NCI-H524 treated with DMSO at 0.1 percent for 48 hours (cell line): ENCODE results near the gene SND1.
A peak's percentile ranks its signal among the peaks of the same experiment; 100 is the strongest.

Source experiments
- DNase-seq: peaks from one replicate; lab custom pipeline; 2025; lab: John Stamatoyannopoulos, UW

The SND1 gene

DNA sequence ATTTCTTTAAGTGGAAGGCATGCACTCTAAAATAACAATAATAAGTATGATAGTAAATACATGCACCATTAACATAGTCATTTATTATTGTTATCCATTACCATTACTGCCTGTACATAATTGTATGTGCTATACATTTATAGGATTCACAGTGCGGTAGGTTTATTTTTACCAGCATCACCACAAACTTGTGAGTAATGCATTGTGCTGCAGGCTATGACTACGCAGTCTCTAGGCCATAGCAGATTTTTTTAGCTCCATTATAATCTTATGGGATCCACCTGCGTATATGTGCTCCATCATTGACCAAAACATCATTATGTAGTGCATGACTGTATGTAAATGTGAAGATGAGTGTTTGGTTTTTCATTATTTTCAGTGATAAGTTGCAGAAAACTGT, 219.2 kb downstream of the SND1 start:
- no peak for DNase-seq

- DNase-seq: no peak
Observed at GRCh38 chr7:127872122-127872521, 220.1 kb downstream of the SND1 start.

DNA sequence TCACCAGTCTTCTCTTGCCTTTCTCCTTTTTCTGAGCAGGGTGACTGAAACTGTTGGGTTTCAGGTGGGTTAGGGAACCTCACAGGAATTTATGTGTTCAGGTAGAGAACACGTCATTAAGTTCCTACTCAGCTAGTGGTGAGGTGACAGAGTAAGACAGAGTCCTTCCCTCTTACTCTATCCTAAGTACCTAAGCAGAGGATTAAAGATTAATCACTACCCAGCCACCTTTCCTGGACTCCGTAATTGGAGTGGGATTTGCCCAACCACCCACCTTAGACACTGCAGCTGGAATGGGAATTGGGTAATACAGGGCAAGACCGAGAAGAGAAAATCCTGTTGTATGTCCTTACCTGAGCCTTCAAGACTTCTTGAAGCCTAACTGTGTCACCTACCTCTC, 221.2 kb downstream of the SND1 start:
- peak; percentile 65 for DNase-seq

- peak; percentile 53 for DNase-seq
Observed at GRCh38 chr7:127873715-127874636, 222.0 kb downstream of the SND1 start.

DNA sequence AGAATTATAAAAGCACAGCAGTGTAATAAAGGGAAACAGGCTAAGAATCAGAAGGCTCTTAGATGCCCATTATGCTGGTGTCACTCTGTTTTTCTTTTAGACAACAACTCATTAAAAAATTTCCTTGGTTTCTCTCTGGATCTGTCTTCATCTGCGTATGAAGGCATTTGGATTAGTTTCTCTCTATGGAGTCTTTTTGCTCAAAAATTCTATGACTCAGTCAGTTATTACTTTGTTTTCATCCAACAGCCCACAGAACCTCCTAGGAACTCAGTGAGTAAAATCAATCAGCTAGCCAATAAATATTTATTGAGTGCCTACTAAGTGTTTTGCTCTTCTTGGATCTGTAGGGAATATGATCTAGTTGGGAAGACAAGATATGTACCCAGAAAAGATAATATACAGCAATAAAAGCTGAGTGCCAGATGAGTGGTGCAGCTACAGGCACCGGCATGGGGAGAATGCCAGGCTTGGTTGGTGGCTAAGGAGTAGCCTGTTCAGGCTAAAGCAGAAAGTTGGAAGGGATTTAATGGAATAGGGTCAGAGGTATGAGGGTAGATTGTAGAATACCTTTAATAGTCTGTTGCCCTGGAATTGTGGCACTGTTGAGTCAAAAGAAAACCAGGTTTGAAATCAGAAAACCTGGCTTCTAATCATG, 223.1 kb downstream of the SND1 start:
- DNase-seq: no peak

GRCh38 chr7:127876393-127876792, 224.4 kb downstream of the SND1 start:
- DNase-seq: no peak

DNA sequence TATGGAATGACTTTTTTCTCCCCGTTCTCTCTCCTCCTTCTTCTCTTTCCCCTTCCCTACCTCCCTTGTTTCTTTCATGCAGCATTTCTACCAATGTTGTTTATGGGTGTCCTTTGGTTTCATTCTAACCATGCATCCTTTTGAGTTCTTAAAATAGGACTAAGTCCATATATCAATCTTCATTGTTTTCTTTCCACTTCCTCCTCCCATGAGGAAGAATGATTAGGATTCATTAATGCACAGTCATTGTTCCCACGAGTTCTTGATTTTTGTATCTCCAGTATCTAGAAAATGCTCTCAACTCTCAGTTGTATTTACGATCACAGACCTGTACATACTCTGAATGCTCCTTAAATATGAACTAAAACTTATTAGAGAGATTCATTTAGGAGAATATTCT, 226.0 kb downstream of the SND1 start:
- DNase-seq: no peak

GRCh38 chr7:127878791-127879190, 226.8 kb downstream of the SND1 start:
- DNase-seq: no peak

- no peak for DNase-seq
Observed at GRCh38 chr7:127879436-127879835, 227.4 kb downstream of the SND1 start.

GRCh38 chr7:127879942-127880341, 227.9 kb downstream of the SND1 start:
- DNase-seq: no peak

DNA sequence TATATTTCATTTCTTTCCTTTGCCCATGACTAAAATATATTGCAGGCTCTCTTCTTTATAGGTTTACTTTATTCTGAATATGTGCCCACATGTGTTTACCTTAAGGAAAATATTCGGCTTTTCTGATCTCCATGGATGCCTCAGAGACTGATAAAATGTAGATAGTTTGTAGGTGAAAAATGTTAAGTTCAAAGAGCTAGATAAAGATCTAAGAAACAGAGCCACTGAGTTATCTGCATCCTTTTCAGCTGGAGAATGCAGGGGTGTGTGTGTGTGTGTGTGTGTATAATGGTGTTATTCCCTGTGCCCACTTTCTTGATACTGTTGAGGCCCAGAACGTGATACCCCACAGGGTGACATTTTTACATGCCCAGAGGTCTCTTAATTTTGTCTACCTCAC, 228.5 kb downstream of the SND1 start:
- DNase-seq: no peak

- DNase-seq: no peak
Observed at GRCh38 chr7:127881564-127881963, 229.6 kb downstream of the SND1 start.

DNA sequence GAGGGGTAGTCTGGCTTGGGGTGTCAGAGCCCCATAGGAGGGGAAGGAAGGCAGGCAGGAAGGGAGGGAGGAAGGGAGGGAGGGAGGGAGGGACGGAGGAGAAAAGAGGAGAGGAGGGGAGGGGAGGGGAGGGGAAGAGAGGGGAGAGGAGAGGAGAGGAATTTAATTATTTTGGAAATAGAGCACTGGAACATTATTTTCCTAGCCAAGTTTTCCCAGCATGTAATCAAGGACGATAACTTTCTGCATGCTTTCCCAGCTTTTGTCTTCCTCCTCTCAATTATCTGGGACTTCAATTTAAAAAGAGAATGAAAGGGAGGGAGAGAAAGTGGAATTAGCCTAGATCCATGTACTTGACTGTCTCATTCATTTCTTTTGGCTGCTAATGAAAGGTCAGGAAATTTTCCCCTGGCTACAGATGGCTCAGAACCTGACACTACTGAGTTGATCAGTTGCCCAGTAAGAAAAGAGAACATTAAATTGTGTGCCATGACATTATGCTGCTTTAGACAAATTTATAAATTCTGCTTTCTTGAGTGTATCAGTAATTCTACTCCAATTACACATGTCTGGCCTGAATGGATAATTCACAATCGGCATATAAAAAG, 230.4 kb downstream of the SND1 start:
- DNase-seq: no peak

- no peak for DNase-seq
Observed at GRCh38 chr7:127884066-127884559, 232.1 kb downstream of the SND1 start.

GRCh38 chr7:127885222-127885772, 233.3 kb downstream of the SND1 start:
- peak; percentile 43 for DNase-seq

DNA sequence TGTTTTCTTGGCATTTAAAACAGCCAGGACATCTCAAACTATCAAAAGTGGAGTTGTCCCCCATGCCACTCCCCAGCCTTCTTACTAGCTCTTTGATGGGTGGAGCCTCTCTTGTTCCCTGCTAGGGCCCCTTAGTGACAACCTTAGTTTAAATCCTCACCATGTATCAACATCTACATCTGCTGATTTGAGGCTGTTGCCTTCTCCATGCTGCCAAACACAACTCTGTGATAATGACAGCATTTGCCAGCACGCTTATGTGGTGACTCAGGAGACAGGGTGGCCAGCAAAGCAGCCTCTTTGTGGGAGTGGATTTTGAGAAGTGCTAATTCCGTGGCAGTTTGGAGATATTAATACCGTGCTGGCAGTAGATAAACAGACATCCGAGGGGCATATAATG, 233.8 kb downstream of the SND1 start:
- peak; percentile 65 for DNase-seq

- peak; percentile 65 for DNase-seq
Observed at GRCh38 chr7:127886248-127886647, 234.3 kb downstream of the SND1 start.

GRCh38 chr7:127887096-127887495, 235.1 kb downstream of the SND1 start:
- no peak for DNase-seq

GRCh38 chr7:127887631-127888030, 235.6 kb downstream of the SND1 start:
- DNase-seq: no peak

GRCh38 chr7:127888411-127888810, 236.4 kb downstream of the SND1 start:
- no peak for DNase-seq

DNA sequence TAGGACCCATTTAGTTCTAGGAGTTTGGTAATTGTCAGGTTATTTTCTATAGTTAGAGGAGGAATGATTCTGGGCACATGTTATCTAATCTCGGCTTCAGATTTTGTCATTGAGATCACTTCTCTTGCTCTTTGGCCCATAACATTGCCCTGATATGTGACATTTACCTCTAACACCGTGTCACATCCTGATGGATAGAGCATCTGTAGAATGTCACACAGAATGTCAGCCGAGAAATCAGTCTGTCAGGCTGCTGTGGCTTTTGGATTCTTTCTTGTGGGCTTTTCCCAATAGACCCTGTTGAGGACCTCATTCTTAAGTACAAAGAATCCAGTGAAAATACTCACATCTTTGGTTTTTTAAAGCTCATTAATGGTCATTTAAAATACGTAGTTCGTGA, 236.8 kb downstream of the SND1 start:
- DNase-seq: no peak

- DNase-seq: no peak
Observed at GRCh38 chr7:127889677-127890076, 237.7 kb downstream of the SND1 start.

- no peak for DNase-seq
Observed at GRCh38 chr7:127890726-127891125, 238.7 kb downstream of the SND1 start.
